SU-DHL-6 (cell line): ENCODE data around the gene SLC27A5.

Experiments used
- EZH2phosphoT487 ChIP-seq: fragments of 200-600 bp; sonication (generic), shearing (Covaris generic); conservative IDR thresholded peaks from 2 replicates; pipeline ENCODE4 v1.6.1; 2018; ENCODE audit warnings: mild to moderate bottlenecking, antibody characterized with exemption, low read length, moderate library complexity, mixed read lengths
- TF ChIP-seq, protein P1 (sequence below): fragments of 200-600 bp; sonication (generic); IDR thresholded peaks from one replicate; pipeline ENCODE4 v1.5.1; 2017; ENCODE audit warnings: antibody characterized with exemption, mild to moderate bottlenecking, low read length, moderate library complexity; ENCODE audit not compliant: insufficient read depth, poor library complexity, severe bottlenecking

DNA sequence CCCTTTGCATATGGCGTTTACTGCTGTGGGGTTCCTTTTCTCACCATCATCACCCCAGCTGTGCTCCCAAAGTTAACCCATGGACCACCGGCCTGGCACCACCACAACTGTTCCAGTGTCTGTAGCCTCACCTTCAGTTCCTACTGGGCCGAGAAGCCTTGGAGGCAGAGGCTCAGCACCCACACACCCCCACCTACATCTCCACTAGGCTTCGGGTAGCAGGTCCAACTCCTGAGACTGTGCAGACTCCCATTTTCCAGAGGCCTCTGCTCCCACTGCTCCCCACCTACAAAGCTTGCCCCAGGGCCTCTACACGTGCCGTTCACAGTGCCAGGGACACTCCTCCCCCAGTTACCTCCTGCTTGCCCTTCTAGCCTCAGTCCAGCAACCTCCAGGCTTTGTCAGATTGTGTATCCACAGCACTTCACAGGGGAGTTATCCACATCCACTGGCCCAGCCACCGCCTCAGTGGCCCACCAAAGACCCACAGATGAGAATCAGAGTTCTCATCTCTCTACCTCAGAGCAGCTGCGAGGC is 14.1 kb downstream of the SLC27A5 start:
- TF ChIP-seq, protein P1, sequence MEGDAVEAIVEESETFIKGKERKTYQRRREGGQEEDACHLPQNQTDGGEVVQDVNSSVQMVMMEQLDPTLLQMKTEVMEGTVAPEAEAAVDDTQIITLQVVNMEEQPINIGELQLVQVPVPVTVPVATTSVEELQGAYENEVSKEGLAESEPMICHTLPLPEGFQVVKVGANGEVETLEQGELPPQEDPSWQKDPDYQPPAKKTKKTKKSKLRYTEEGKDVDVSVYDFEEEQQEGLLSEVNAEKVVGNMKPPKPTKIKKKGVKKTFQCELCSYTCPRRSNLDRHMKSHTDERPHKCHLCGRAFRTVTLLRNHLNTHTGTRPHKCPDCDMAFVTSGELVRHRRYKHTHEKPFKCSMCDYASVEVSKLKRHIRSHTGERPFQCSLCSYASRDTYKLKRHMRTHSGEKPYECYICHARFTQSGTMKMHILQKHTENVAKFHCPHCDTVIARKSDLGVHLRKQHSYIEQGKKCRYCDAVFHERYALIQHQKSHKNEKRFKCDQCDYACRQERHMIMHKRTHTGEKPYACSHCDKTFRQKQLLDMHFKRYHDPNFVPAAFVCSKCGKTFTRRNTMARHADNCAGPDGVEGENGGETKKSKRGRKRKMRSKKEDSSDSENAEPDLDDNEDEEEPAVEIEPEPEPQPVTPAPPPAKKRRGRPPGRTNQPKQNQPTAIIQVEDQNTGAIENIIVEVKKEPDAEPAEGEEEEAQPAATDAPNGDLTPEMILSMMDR, result no peak
- no peak for TF ChIP-seq EZH2phosphoT487
